Cardiac muscle cell (in vitro differentiated cells and primary cell): ENCODE results near the gene H6PD. TPM values are rescaled to one million over a fixed set of nuclear protein-coding genes. Genes with fewer than 3 reads are reported as not detected.

ENCODE experiments used
- DNase-seq, 2 donors: peaks; one replicate each; pipeline versions ENCODE4 v3.0.0 to v3.0.0-alpha.2; 2010 to 2017; ENCODE audit warnings: low read depth in 1 of 2, low spot score in 1 of 2
- H3K27ac ChIP-seq: fragments of 200-600 bp; sonication (generic); 2 replicates; pipeline ENCODE4 v1.5.1; 2016
- H3K27me3 ChIP-seq: fragments of 200-600 bp; sonication (generic); 2 replicates; pipeline ENCODE4 v1.6.0; 2016; ENCODE audit warnings: control low read depth
- H3K36me3 ChIP-seq: fragments of 200-600 bp; sonication (generic); 2 replicates; pipeline ENCODE4 v1.5.1; 2016; ENCODE audit warnings: control low read depth
- H3K4me1 ChIP-seq: fragments of 200-600 bp; sonication (generic); 2 replicates; pipeline ENCODE4 v1.8.1; 2017; ENCODE audit warnings: low read depth, mild to moderate bottlenecking, mixed run types
- H3K4me3 ChIP-seq: fragments of 200-600 bp; sonication (generic); 2 replicates; pipeline ENCODE4 v1.5.1; 2016; ENCODE audit warnings: mild to moderate bottlenecking
- H3K9me3 ChIP-seq: fragments of 200-600 bp; sonication (generic); 2 replicates; pipeline ENCODE4 v1.5.1; 2017; ENCODE audit warnings: low read depth, mild to moderate bottlenecking, control low read depth
- CTCF ChIP-seq: IDR thresholded peaks from 2 replicates; pipeline ENCODE4 v1.5.1; 2012; ENCODE audit warnings: low read depth, mild to moderate bottlenecking, low read length
- polyA plus RNA-seq: library from polyadenylated mRNA; unstranded; fragments of >200 nt; fragmentation: Nextera tagmentation; extraction: Ambion mirVana; gene quantifications from 2 replicates; pipeline ENCODE4 v1.2.1, GENCODE V29; 2016
- total RNA-seq: library from RNA; depleted of rRNA; stranded (reverse); fragments of >200 nt; gene quantifications from 2 replicates; pipeline ENCODE4 v1.2.3, GENCODE V29; 2016

The H6PD gene, protein sequence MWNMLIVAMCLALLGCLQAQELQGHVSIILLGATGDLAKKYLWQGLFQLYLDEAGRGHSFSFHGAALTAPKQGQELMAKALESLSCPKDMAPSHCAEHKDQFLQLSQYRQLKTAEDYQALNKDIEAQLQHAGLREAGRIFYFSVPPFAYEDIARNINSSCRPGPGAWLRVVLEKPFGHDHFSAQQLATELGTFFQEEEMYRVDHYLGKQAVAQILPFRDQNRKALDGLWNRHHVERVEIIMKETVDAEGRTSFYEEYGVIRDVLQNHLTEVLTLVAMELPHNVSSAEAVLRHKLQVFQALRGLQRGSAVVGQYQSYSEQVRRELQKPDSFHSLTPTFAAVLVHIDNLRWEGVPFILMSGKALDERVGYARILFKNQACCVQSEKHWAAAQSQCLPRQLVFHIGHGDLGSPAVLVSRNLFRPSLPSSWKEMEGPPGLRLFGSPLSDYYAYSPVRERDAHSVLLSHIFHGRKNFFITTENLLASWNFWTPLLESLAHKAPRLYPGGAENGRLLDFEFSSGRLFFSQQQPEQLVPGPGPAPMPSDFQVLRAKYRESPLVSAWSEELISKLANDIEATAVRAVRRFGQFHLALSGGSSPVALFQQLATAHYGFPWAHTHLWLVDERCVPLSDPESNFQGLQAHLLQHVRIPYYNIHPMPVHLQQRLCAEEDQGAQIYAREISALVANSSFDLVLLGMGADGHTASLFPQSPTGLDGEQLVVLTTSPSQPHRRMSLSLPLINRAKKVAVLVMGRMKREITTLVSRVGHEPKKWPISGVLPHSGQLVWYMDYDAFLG
- 29.8 and 41.4 TPM in 2 replicates for total RNA-seq
- polyA plus RNA-seq, result 13.7 and 20.1 TPM in 2 replicates

DNA sequence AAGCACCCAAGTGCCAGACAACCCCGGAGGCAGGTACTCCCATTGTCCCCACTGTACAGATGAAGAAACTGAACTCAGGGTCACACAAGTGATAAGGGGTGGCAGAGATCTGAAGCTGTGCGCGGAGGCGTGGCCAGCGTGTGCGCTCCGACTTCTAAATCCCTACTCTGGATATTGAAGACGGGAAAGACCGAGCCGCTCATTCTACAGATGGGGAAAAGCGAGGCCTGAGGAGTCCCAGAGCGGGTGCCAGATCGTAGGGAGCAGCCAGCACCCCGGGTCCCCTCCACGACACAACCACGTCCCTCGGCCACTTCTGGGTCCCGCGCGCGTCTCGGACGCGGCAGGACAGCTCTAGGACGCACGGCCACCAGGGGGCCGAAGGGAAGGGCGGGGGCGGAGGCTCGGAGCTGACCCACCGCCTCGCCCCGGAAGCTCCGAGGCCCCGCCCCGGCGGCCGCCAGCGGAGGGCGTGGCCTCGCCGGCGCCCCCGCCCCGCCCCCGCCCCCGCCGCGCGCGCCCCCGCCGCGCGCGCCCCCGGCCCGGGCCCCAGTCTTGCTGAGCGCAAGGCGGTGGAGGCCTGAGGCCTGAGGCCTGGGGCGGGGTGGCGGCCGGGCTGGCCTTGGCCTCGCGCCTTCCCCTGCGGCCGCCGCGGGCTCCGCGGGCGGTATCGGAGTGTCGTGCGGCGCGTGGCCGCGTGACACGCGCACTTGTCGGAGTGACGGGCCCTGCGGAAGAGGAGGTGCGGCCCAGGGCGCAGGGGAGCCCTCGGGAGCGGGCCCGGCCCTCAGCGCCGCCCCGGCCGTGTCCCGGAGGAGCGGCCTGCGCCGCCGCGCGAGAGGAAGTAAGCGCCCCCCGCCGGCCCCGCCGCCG, at the start of gene H6PD:
Gene H6PD (plus strand): TSS at position 552 of the 873 bp plus-strand sequence. CDS start 10,161 bp downstream, outside the sequence.
- Histone ChIP-seq H3K4me1 (peaks cover 9% of the 10 kb centered on the region), H3K4me3 (peak within 1 kb of the TSS; percentile 61), H3K27me3 (no peaks in the 10 kb centered on the region), H3K27ac (peak within 1 kb of the TSS; percentile 99), H3K9me3 (no peaks in the 10 kb centered on the region), H3K36me3 (no peaks in the 10 kb centered on the region)
- DNase-seq, result peak; percentile 90
- peak; percentile 72 for TF ChIP-seq CTCF

DNA sequence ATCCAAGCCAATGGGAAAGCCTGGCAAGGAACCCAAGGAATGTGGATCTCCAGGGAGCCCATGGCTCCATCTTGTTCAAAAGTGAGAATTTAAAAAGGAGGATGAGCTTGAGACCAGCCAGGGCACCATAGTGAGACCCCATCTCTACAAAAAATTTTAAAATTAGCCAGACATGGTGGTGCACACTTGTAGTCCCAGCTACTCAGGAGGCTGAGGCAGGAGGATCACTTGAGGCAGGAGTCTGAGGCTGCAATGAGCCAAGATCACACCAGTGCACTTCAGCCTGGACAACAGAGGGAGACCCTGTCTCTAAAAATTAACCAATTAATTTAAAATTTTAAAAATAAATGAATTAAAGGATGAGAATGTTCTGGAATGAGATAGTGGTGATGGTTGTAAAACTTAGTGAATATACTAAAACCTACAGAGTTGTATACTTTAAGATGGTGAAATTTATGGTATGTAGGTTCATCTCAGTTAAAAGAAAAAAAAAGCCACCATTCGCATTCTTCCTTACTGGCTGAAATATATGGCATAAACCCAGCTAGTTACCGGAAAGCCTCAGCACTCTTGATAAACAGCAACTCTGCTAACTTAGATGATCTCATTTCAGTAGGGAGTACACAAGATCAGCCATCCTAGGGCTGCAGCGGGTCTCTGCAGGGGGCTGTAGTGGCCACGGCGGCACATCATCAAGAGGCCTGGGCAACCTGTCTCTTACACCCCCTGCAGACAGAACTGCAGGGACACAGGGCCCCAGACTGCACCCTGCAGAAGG, 48.3 kb upstream of the H6PD start:
- Histone ChIP-seq H3K36me3 (no peaks in the 10 kb centered on the region), H3K9me3 (no peaks in the 10 kb centered on the region), H3K4me3 (no peak overlapping the region), H3K27ac (no peak overlapping the region), H3K4me1 (no peaks in the 10 kb centered on the region), H3K27me3 (peaks cover 28% of the 10 kb centered on the region)
- DNase-seq, result peak in 1 of 2 donors; percentile 90
- no peak for TF ChIP-seq CTCF

- H3K9me3 ChIP-seq, result no peaks in the 10 kb centered on the region
- DNase-seq, result no peak
- H3K4me1 ChIP-seq, result no peaks in the 10 kb centered on the region
- no peaks in the 10 kb centered on the region for H3K36me3 ChIP-seq
- H3K27me3 ChIP-seq, result peaks cover 21% of the 10 kb centered on the region
- TF ChIP-seq CTCF, result no peak
- H3K4me3 ChIP-seq, result no peak overlapping the region
- no peak overlapping the region for H3K27ac ChIP-seq
These were observed 47.6 kb upstream of the H6PD start for GRCh38 chr1:9187004-9187403.

DNA sequence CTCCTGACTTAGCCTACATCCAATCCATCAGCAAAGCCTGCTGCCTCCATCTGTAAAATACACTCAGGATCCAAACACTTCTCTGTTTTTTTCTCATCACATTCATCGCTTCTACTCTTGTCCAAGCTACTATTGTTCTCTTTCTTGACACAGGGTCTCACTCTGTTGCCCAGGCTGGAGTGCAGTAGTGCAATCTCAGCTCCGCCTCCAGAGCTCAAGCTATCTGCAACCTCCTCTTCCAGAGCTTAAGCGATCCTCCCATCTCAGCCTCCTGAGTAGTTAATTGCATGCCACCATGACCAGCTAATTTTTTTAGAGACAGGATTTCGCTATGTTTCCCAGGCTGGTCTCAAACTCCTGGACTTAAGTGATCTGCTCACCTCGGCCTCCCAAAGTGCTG, 44.3 kb upstream of the H6PD start:
- H3K27ac ChIP-seq, result no peak overlapping the region
- H3K36me3 ChIP-seq, result no peaks in the 10 kb centered on the region
- no peak overlapping the region for H3K4me3 ChIP-seq
- H3K27me3 ChIP-seq, result no peaks in the 10 kb centered on the region
- no peak for DNase-seq
- H3K4me1 ChIP-seq, result peaks cover 14% of the 10 kb centered on the region
- TF ChIP-seq CTCF, result no peak
- H3K9me3 ChIP-seq, result no peaks in the 10 kb centered on the region
